HepG2 (cell line): Measurements from ENCODE around the gene NINL. TPM values are rescaled to one million over a fixed set of nuclear protein-coding genes. Genes with fewer than 3 reads are reported as not detected.

Experiments
- CEBPB ChIP-seq: IDR thresholded peaks from 2 replicates; pipeline ENCODE4 v1.6.1; 2011; ENCODE audit warnings: low read depth, low read length, improper control_type of control experiment, borderline replicate concordance
- CREB1 ChIP-seq, 2 experiments: fragments of 450-650 bp in 1 of 2; IDR thresholded peaks; 2 replicates each; pipeline ENCODE4 v1.6.1; 2016 to 2017; ENCODE audit warnings: control low read depth in 1 of 2, mild to moderate bottlenecking in 1 of 2, missing compliant biosample characterization in 1 of 2, missing genetic modification characterization in 1 of 2
- FOXO1 ChIP-seq: sonication (generic); formaldehyde crosslinking; IDR thresholded peaks from 2 replicates; pipeline ENCODE4 v1.4.0; 2020; ENCODE audit warnings: missing genetic modification reagents
- KDM2A ChIP-seq: sonication (generic); formaldehyde crosslinking; IDR thresholded peaks from 2 replicates; pipeline ENCODE4 v1.4.0; 2020; ENCODE audit warnings: low read depth, missing genetic modification reagents, borderline replicate concordance
- PAXIP1 ChIP-seq: sonication (generic); formaldehyde crosslinking; conservative IDR thresholded peaks from 2 replicates; pipeline ENCODE4 v1.4.0; 2020; ENCODE audit warnings: mild to moderate bottlenecking, missing genetic modification reagents, moderate library complexity
- PHF5A ChIP-seq: IDR thresholded peaks from one replicate; pipeline ENCODE4 v1.6.1; 2018; ENCODE audit warnings: low read depth, missing genetic modification reagents; ENCODE audit not compliant: unreplicated experiment
- ZBTB34 ChIP-seq: sonication (generic); formaldehyde crosslinking; IDR thresholded peaks from 2 replicates; pipeline ENCODE4 v1.8.0; 2022; ENCODE audit warnings: mild to moderate bottlenecking, missing genetic modification reagents
- ZNF180 ChIP-seq: sonication (generic); formaldehyde crosslinking; IDR thresholded peaks from 2 replicates; pipeline ENCODE4 v1.4.0; 2020; ENCODE audit warnings: low read depth, missing genetic modification reagents, borderline replicate concordance
- ZNF230 ChIP-seq: sonication (generic); formaldehyde crosslinking; IDR thresholded peaks from 2 replicates; pipeline ENCODE4 v1.4.0; 2020; ENCODE audit warnings: mild to moderate bottlenecking, missing genetic modification reagents
- ZNF839 ChIP-seq: sonication (generic); formaldehyde crosslinking; IDR thresholded peaks from 2 replicates; pipeline ENCODE4 v1.4.0; 2020; ENCODE audit warnings: missing genetic modification reagents, mild to moderate bottlenecking, borderline replicate concordance
- polyA plus RNA-seq, 8 experiments: library from polyadenylated mRNA; depleted of rRNA in 3 of 8; stranded (reverse) in 7 of 8; unstranded in 1 of 8; fragments of >200 nt; fragmentation: Illumina TruSeq in 4 of 8; extraction: Trizol in 4 of 8; gene quantifications; 2 replicates each; pipeline versions ENCODE4 v1.2.1 to v1.2.3, GENCODE V29; 2011 to 2016; ENCODE audit warnings: low read depth in 4 of 8, missing spikeins in 1 of 8, mixed read lengths in 1 of 8; ENCODE audit not compliant: insufficient read depth in 1 of 8
- total RNA-seq, 5 experiments: library from RNA; depleted of rRNA; stranded (reverse); fragments of >200 nt; fragmentation: Illumina TruSeq; extraction: Trizol; gene quantifications; 2 replicates each; pipeline ENCODE4 v1.2.3, GENCODE V29; 2016; ENCODE audit warnings: low read depth in 1 of 5
- TF ChIP-seq, protein P1 (sequence below): IDR thresholded peaks from 2 replicates; pipeline ENCODE4 v1.6.1; 2016
- TF ChIP-seq, protein P2 (sequence below): sonication (generic); formaldehyde crosslinking; IDR thresholded peaks from 2 replicates; pipeline ENCODE4 v1.5.0; 2020; ENCODE audit warnings: mild to moderate bottlenecking, missing genetic modification reagents, borderline replicate concordance

NINL gene
- total and polyA plus RNA-seq, 2 of the 13 experiments (the other 11 are each of a cell fraction or from before 2014, with no cell fraction given), result 32.3 to 34.3 TPM

GRCh38 chr20:25623225-25623735 lies 37.9 kb upstream of the NINL start (continued):
- TF ChIP-seq CEBPB, result no peak
- TF ChIP-seq ZNF839, result no peak
- TF ChIP-seq CREB1 (IDR thresholded peaks at IDR 0.05), result no peak
- TF ChIP-seq CREB1 (CRISPR knock-in tag; IDR thresholded peaks at IDR 0.05), result no peak
- peak; percentile 38; the same call in 1 of the 2 replicates for TF ChIP-seq ZBTB34 (CRISPR knock-in tag)
- TF ChIP-seq ZNF180, result no peak
- TF ChIP-seq PHF5A (CRISPR knock-in tag), result no peak
- TF ChIP-seq ZNF230 (CRISPR knock-in tag), result no peak
- TF ChIP-seq PAXIP1 (CRISPR knock-in tag), result no peak
- TF ChIP-seq, protein P1, sequence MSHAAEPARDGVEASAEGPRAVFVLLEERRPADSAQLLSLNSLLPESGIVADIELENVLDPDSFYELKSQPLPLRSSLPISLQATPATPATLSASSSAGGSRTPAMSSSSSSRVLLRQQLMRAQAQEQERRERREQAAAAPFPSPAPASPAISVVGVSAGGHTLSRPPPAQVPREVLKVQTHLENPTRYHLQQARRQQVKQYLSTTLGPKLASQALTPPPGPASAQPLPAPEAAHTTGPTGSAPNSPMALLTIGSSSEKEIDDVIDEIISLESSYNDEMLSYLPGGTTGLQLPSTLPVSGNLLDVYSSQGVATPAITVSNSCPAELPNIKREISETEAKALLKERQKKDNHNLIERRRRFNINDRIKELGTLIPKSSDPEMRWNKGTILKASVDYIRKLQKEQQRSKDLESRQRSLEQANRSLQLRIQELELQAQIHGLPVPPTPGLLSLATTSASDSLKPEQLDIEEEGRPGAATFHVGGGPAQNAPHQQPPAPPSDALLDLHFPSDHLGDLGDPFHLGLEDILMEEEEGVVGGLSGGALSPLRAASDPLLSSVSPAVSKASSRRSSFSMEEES (CRISPR knock-in tag), result peak; percentile 27; the same call in 1 of the 2 replicates
- no peak for TF ChIP-seq FOXO1 (CRISPR knock-in tag)
- TF ChIP-seq KDM2A (CRISPR knock-in tag), result peak; percentile 12; the same call in 1 of the 2 replicates
- TF ChIP-seq, protein P2, sequence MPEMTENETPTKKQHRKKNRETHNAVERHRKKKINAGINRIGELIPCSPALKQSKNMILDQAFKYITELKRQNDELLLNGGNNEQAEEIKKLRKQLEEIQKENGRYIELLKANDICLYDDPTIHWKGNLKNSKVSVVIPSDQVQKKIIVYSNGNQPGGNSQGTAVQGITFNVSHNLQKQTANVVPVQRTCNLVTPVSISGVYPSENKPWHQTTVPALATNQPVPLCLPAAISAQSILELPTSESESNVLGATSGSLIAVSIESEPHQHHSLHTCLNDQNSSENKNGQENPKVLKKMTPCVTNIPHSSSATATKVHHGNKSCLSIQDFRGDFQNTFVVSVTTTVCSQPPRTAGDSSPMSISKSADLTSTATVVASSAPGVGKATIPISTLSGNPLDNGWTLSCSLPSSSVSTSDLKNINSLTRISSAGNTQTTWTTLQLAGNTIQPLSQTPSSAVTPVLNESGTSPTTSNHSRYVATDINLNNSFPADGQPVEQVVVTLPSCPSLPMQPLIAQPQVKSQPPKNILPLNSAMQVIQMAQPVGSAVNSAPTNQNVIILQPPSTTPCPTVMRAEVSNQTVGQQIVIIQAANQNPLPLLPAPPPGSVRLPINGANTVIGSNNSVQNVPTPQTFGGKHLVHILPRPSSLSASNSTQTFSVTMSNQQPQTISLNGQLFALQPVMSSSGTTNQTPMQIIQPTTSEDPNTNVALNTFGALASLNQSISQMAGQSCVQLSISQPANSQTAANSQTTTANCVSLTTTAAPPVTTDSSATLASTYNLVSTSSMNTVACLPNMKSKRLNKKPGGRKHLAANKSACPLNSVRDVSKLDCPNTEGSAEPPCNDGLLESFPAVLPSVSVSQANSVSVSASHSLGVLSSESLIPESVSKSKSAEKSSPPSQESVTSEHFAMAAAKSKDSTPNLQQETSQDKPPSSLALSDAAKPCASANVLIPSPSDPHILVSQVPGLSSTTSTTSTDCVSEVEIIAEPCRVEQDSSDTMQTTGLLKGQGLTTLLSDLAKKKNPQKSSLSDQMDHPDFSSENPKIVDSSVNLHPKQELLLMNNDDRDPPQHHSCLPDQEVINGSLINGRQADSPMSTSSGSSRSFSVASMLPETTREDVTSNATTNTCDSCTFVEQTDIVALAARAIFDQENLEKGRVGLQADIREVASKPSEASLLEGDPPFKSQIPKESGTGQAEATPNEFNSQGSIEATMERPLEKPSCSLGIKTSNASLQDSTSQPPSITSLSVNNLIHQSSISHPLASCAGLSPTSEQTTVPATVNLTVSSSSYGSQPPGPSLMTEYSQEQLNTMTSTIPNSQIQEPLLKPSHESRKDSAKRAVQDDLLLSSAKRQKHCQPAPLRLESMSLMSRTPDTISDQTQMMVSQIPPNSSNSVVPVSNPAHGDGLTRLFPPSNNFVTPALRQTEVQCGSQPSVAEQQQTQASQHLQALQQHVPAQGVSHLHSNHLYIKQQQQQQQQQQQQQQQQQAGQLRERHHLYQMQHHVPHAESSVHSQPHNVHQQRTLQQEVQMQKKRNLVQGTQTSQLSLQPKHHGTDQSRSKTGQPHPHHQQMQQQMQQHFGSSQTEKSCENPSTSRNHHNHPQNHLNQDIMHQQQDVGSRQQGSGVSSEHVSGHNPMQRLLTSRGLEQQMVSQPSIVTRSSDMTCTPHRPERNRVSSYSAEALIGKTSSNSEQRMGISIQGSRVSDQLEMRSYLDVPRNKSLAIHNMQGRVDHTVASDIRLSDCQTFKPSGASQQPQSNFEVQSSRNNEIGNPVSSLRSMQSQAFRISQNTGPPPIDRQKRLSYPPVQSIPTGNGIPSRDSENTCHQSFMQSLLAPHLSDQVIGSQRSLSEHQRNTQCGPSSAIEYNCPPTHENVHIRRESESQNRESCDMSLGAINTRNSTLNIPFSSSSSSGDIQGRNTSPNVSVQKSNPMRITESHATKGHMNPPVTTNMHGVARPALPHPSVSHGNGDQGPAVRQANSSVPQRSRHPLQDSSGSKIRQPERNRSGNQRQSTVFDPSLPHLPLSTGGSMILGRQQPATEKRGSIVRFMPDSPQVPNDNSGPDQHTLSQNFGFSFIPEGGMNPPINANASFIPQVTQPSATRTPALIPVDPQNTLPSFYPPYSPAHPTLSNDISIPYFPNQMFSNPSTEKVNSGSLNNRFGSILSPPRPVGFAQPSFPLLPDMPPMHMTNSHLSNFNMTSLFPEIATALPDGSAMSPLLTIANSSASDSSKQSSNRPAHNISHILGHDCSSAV, result no peak
